Panc1 (cell line): ENCODE measurements around the gene PGA4.

Source experiments
- CTCF ChIP-seq: fragments of 450-650 bp; IDR thresholded peaks from 2 replicates; pipeline ENCODE4 v1.5.1; 2017; ENCODE audit warnings: mild to moderate bottlenecking
- POLR2AphosphoS5 ChIP-seq: IDR thresholded peaks from 2 replicates; pipeline ENCODE4 v1.6.1; 2012; ENCODE audit warnings: mild to moderate bottlenecking, low read depth, low read length, moderate library complexity
- REST ChIP-seq, 2 experiments: IDR thresholded peaks; 2 replicates each; pipeline ENCODE4 v1.6.1; 2011 to 2012; ENCODE audit warnings: low read depth in 2 of 2, control low read depth in 1 of 2, low read length in 1 of 2, mild to moderate bottlenecking in 1 of 2, moderate library complexity in 1 of 2; ENCODE audit not compliant: insufficient read depth in 1 of 2
- SIN3A ChIP-seq: IDR thresholded peaks from 2 replicates; pipeline ENCODE4 v1.6.1; 2012; ENCODE audit warnings: low read depth, mild to moderate bottlenecking, low read length, moderate library complexity, borderline replicate concordance; ENCODE audit not compliant: insufficient read depth
- TCF7L2 ChIP-seq: IDR thresholded peaks from 2 replicates; pipeline ENCODE4 v1.6.1; 2011; ENCODE audit warnings: mild to moderate bottlenecking, low read depth, low read length, inconsistent platforms

- TF ChIP-seq CTCF: no peak
- TF ChIP-seq REST (IDR thresholded peaks at IDR 0.05; ENCODE audit: insufficient read depth in 1 of 2, low read depth in 2 of 2, low read length in 1 of 2): no peak
- TF ChIP-seq POLR2AphosphoS5: no peak
- TF ChIP-seq TCF7L2: no peak
- no peak for TF ChIP-seq SIN3A
Observed at GRCh38 chr11:61194169-61194671, 27.9 kb upstream of the PGA4 start.
